ENCODE measurements around the gene RNU2-1.
A peak's percentile ranks its signal among the peaks of the same experiment; 100 is the strongest.

DNA sequence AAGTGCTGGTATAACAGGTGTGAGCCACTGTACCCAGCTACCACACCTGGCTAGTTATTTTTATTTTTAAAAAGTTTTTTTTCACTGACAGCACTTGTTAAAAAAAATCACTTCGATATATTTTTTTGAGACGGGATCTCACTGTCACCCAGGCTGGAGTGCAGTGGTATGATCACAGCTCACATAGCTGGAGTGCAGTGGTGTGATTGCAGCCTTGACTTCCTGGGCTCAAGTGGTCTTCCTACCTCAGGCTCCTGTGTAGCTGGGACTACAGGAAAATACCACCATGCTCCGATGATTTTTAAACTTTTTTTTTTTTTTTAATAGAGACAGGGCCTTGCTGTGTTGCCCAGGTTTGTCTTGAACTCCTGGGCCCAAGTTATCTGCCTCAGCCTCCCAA lies 49.9 kb downstream of the RNU2-1 start:
- TF ChIP-seq CTCF (IDR thresholded peaks at IDR 0.05): peak in 1 of 6 experiments; percentile 4
- TF ChIP-seq POLR2A (IDR thresholded peaks at IDR 0.05): no peak
